Breast epithelium (tissue), 4 donors: ENCODE data around the gene GSK3A. TPM values are rescaled to one million over a fixed set of nuclear protein-coding genes. Genes with fewer than 3 reads are reported as not detected.
A peak's percentile ranks its signal among the peaks of the same experiment; 100 is the strongest.

ENCODE experiments used
- DNase-seq, 2 donors: peaks; one replicate each; pipeline ENCODE4 v3.0.0-alpha.2; 2019; ENCODE audit warnings: low spot score in 2 of 2
- H3K27ac ChIP-seq, 2 donors: fragments of 200-600 bp; sonication (generic) in 1 of 2; one replicate each; pipeline ENCODE4 v1.5.1; 2016 to 2019; ENCODE audit warnings: mild to moderate bottlenecking in 1 of 2
- H3K27me3 ChIP-seq, 2 donors: fragments of 200-600 bp; sonication (generic) in 1 of 2; one replicate each; pipeline versions ENCODE4 v1.5.1 to v1.6.0; 2017 to 2019; ENCODE audit warnings: control low read depth in 1 of 2, mild to moderate bottlenecking in 1 of 2
- H3K36me3 ChIP-seq: fragments of 200-600 bp; one replicate; pipeline ENCODE4 v1.5.1; 2019
- H3K4me1 ChIP-seq, 2 donors: fragments of 200-600 bp; sonication (generic); one replicate each; pipeline ENCODE4 v1.5.1; 2016 to 2019; ENCODE audit warnings: control low read depth in 1 of 2
- H3K4me3 ChIP-seq, 3 donors: fragments of 200-600 bp; sonication (generic); 1 replicate in 2 of 3; 2 replicates in 1 of 3; pipeline ENCODE4 v1.5.1; 2016 to 2019; ENCODE audit warnings: mild to moderate bottlenecking in 3 of 3, moderate library complexity in 2 of 3
- H3K9me3 ChIP-seq, 2 donors: fragments of 200-600 bp; sonication (generic) in 1 of 2; one replicate each; pipeline ENCODE4 v1.5.1; 2016 to 2019; ENCODE audit warnings: control low read depth in 1 of 2
- POLR2A ChIP-seq: fragments of 450-650 bp; IDR thresholded peaks from one replicate; pipeline ENCODE4 v1.6.1; 2016; ENCODE audit warnings: antibody characterized with exemption, mild to moderate bottlenecking, moderate library complexity
- POLR2AphosphoS5 ChIP-seq, 3 donors: sonication (generic); formaldehyde crosslinking; IDR thresholded peaks; one replicate each; pipeline ENCODE4 v1.6.1; 2017; ENCODE audit warnings: antibody characterized with exemption in 3 of 3
- intact Hi-C: fragments of 100-400 bp; cut with DNase I; formaldehyde crosslinking; loops from one replicate; pipeline ENCODE4 v1.15.1; 2023; ENCODE audit warnings: low total_unique reads
- total RNA-seq, 3 donors: library from RNA; depleted of rRNA; stranded (reverse); fragments of >200 nt; gene quantifications; one replicate each; pipeline ENCODE4 v1.1.0, GENCODE V29; 2016
- TF ChIP-seq, protein P1 (sequence below), 3 donors: fragments of 450-650 bp; IDR thresholded peaks; one replicate each; pipeline ENCODE4 v1.5.1; 2016 to 2017; ENCODE audit warnings: antibody characterized with exemption in 3 of 3, mild to moderate bottlenecking in 3 of 3, moderate library complexity in 3 of 3

GSK3A gene
- total RNA-seq, 3 donors from 2014 or later, result 18.7 to 22.1 (median 19.8) TPM

DNA sequence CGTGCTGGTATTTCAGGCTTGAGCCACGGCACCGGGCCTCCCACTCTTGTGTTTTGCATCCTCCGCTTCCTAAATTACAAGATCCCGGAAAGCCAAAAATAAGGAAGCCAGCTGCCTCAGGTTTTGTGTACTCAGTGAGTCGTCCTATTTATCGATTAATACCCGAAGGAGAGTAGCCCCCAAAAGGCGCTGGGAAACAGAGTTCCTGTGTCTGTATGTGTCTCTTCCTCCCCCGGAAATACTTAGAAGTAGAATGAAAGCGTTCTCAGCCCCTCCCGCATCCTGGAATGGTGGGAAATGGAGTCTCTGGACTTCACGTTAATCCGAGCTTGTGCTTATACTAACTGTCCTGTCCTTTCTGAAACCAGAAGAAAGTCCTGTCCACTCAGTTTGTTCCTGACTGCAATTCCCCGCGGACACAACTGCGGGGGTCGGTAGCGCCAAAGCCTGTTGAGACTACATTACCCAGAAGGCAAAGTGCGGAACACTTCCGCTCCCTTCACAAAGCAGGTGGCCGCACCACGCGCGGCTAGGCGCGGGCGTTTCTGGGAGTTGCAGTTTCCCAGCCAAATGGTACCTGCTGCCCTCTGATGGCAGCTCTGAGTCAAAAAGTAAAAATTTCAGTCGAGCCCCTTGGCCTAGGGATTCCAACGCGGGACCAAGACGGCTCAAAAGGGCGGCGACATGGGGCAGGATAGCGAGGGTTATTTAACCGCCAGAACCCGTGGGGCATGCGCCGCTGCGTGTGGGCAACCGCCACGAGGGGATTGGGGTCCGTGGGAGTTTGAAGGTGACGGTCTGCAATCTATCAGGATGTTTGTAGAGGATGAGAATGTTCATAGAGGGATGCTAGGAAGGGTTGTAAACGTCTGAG, 2.2 kb upstream of the GSK3A start:
- TF ChIP-seq POLR2A, result peak; percentile 73
- TF ChIP-seq POLR2AphosphoS5 (IDR thresholded peaks at IDR 0.05), result peak; percentile 85 to 90 (median 89)
- TF ChIP-seq, protein P1, sequence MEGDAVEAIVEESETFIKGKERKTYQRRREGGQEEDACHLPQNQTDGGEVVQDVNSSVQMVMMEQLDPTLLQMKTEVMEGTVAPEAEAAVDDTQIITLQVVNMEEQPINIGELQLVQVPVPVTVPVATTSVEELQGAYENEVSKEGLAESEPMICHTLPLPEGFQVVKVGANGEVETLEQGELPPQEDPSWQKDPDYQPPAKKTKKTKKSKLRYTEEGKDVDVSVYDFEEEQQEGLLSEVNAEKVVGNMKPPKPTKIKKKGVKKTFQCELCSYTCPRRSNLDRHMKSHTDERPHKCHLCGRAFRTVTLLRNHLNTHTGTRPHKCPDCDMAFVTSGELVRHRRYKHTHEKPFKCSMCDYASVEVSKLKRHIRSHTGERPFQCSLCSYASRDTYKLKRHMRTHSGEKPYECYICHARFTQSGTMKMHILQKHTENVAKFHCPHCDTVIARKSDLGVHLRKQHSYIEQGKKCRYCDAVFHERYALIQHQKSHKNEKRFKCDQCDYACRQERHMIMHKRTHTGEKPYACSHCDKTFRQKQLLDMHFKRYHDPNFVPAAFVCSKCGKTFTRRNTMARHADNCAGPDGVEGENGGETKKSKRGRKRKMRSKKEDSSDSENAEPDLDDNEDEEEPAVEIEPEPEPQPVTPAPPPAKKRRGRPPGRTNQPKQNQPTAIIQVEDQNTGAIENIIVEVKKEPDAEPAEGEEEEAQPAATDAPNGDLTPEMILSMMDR (IDR thresholded peaks at IDR 0.05), result peak; percentile 48 to 60 (median 52)
- Histone ChIP-seq H3K27ac (peak overlapping the region; percentile 97 to 100), H3K4me3 (peak overlapping the region; percentile 88 to 92 (median 89)), H3K27me3 (no peaks in the 10 kb centered on the region), H3K9me3 (no peaks in the 10 kb centered on the region), H3K4me1 (peaks cover 2 to 9% of the 10 kb centered on the region in 2 donors), H3K36me3 (no peaks in the 10 kb centered on the region)
- intact Hi-C loops, result no loop called here
- peak; percentile 92 to 93 for DNase-seq

DNA sequence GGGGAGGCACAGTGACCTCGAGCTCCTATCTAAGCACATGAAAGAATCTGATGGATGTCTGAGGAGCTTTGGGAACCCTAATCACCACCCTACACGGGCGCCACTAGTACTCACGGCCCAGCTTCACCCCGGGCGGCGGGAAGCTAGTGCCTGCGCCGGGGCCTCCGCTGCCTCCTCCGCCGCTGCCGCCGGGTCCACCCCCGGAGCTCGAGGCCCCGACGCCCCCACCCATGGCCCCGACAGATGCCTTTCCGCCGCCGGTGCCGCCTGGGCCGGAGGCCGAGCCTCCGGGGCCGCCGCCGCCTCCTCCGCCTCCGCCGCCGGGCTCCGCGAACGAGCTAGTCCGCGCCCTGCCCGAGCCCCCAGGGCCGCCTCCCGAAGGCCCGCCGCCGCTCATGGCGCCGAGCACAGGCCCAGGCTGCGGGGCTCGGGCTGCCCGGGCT, 312 bp downstream of the GSK3A start:
- H3K4me1 ChIP-seq, result peaks cover 2 to 9% of the 10 kb centered on the region in 2 donors
- H3K27ac ChIP-seq, result peak overlapping the region; percentile 97 to 100

DNA sequence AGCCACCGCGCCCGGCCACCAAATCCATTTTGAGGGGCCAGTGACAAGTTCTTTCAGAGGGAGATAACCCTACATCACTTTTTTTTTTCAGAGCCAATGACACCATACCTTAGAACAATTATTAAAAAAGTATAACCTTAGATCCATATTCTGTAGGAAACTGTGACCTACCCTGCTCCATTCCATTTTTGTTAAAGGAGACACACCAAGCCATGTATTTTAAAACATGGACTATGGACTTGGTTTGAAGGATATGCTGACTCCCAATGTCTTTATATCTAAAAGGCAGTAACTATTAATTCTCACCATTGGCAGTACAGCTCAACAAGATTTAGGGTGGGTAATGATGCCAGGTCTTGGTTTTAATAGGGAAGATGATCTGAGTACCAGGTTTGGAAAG, 1.1 kb downstream of the GSK3A start:
- peaks cover 2 to 9% of the 10 kb centered on the region in 2 donors for H3K4me1 ChIP-seq
- H3K4me3 ChIP-seq, result peak overlapping the region; percentile 88 to 92 (median 89)
- DNase-seq, result no peak
- H3K27ac ChIP-seq, result peak overlapping the region in 1 of 2 donors; percentile 100
- intact Hi-C loops, result no loop called here
- H3K9me3 ChIP-seq, result no peaks in the 10 kb centered on the region
- no peaks in the 10 kb centered on the region for H3K27me3 ChIP-seq
- peaks cover 4% of the 10 kb centered on the region for H3K36me3 ChIP-seq
- no peak for TF ChIP-seq POLR2A

More for the DNA sequence above, 312 bp downstream of the GSK3A start:
- TF ChIP-seq POLR2A (no peak), POLR2AphosphoS5 (IDR thresholded peaks at IDR 0.05) (no peak)
- TF ChIP-seq, protein P1 (IDR thresholded peaks at IDR 0.05), result no peak
- Histone ChIP-seq H3K27me3 (no peaks in the 10 kb centered on the region), H3K4me3 (peak overlapping the region; percentile 88 to 92 (median 89)), H3K9me3 (no peaks in the 10 kb centered on the region), H3K36me3 (no peaks in the 10 kb centered on the region)
- intact Hi-C loops, result no loop called here
- DNase-seq, result no peak

GRCh38 chr19:42239544-42240220, 2.7 kb downstream of the GSK3A start:
- DNase-seq, result no peak
- Histone ChIP-seq H3K27me3 (no peaks in the 10 kb centered on the region), H3K4me3 (no peak overlapping the region), H3K27ac (no peak overlapping the region), H3K4me1 (peaks cover 2 to 9% of the 10 kb centered on the region in 2 donors), H3K36me3 (peaks cover 10% of the 10 kb centered on the region), H3K9me3 (no peaks in the 10 kb centered on the region)
- TF ChIP-seq, protein P1 (IDR thresholded peaks at IDR 0.05), result no peak
- TF ChIP-seq POLR2AphosphoS5 (IDR thresholded peaks at IDR 0.05) (no peak), POLR2A (no peak)
- intact Hi-C loops, result no loop called here

DNA sequence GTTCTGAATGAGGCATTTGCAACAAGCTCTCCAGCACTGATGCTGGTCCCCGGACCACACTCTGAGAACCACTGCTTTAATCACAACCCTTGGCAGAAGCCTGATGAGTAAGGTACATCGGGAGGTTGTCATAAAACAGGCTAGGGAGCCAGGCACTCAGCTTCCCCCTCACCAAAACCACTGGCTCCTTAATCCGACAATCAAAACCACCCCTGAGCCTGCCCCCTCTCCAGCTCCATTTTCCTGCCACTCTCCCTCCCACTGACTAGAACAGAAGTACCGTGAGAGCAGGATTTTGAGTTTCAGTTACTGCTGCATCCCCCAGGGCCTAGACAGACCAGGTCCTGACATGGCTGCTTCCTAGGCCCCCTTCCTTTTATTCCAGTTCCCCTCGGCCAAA, 7.2 kb downstream of the GSK3A start:
- DNase-seq, result no peak
- H3K27me3 ChIP-seq, result no peaks in the 10 kb centered on the region
- no peaks in the 10 kb centered on the region for H3K4me1 ChIP-seq
- peaks cover 10% of the 10 kb centered on the region for H3K36me3 ChIP-seq
- no peaks in the 10 kb centered on the region for H3K9me3 ChIP-seq
- no peak overlapping the region for H3K4me3 ChIP-seq
- no peak overlapping the region for H3K27ac ChIP-seq
- intact Hi-C loops, result no loop called here
- TF ChIP-seq, protein P1 (IDR thresholded peaks at IDR 0.05), result no peak
- TF ChIP-seq POLR2AphosphoS5 (IDR thresholded peaks at IDR 0.05) (no peak), POLR2A (no peak)
